ENCODE measurements around the gene PCBP1.

DNA sequence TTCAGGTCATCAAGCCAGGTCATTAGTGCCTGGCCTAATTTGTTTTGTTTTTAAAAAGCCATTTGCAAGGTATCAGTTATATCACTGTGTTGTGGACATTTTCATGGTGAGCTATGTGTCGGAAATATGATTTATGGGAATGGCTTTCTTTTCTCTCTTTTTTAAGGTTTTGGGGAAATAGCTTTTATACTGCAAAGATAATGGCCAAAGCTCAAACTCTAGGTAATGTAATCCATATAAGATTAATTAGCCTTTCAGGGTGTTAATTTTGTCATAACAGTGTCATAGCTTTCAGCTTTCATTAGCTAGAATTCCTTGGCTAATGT is 45.8 kb downstream of the PCBP1 start:
- TF ChIP-seq, protein P1, sequence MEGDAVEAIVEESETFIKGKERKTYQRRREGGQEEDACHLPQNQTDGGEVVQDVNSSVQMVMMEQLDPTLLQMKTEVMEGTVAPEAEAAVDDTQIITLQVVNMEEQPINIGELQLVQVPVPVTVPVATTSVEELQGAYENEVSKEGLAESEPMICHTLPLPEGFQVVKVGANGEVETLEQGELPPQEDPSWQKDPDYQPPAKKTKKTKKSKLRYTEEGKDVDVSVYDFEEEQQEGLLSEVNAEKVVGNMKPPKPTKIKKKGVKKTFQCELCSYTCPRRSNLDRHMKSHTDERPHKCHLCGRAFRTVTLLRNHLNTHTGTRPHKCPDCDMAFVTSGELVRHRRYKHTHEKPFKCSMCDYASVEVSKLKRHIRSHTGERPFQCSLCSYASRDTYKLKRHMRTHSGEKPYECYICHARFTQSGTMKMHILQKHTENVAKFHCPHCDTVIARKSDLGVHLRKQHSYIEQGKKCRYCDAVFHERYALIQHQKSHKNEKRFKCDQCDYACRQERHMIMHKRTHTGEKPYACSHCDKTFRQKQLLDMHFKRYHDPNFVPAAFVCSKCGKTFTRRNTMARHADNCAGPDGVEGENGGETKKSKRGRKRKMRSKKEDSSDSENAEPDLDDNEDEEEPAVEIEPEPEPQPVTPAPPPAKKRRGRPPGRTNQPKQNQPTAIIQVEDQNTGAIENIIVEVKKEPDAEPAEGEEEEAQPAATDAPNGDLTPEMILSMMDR (IDR thresholded peaks at IDR 0.05; ENCODE audit: poor library complexity, severe bottlenecking), result no peak
- no peak for TF ChIP-seq EZH2 (IDR thresholded peaks at IDR 0.05; ENCODE audit: borderline replicate concordance, insufficient read depth, low read length, poor library complexity, severe bottlenecking)
